OCI-LY3 (cell line): ENCODE measurements around the gene NDUFA8.

Experiments used
- H2AFZ ChIP-seq: fragments of 200-600, 300-600 bp; shearing (Covaris generic); 2 replicates; pipeline ENCODE4 v1.6.0; 2014; ENCODE audit warnings: antibody characterized with exemption, low read depth, low read length
- H3K27ac ChIP-seq: fragments of 200-600, 300-600 bp; sonication (generic); 2 replicates; pipeline ENCODE4 v1.5.1; 2014; ENCODE audit warnings: mild to moderate bottlenecking, low read length, moderate library complexity, mixed read lengths
- H3K27me3 ChIP-seq: fragments of 200-600, 300-600 bp; sonication (generic); 2 replicates; pipeline ENCODE4 v1.6.1; 2014; ENCODE audit warnings: low read depth, low read length, mixed read lengths
- H3K36me3 ChIP-seq: fragments of 200-600, 300-600 bp; sonication (generic); replicated peaks from 2 replicates; pipeline ENCODE3; 2014; ENCODE audit warnings: low read depth, low read length, mixed read lengths
- H3K4me1 ChIP-seq: fragments of 300-600, 200-600 bp; sonication (generic); 2 replicates; pipeline ENCODE4 v1.6.1; 2014; ENCODE audit warnings: low read length, mixed read lengths
- H3K4me2 ChIP-seq: fragments of 200-600, 300-600 bp; sonication (generic); 2 replicates; pipeline ENCODE4 v1.6.1; 2014; ENCODE audit warnings: low read length, mixed read lengths
- H3K4me3 ChIP-seq: fragments of 300-600, 200-600 bp; sonication (generic); 2 replicates; pipeline ENCODE4 v1.5.1; 2014; ENCODE audit warnings: antibody characterized with exemption, mild to moderate bottlenecking, low read length, moderate library complexity
- H3K79me2 ChIP-seq: fragments of 300-600, 200-600 bp; shearing (Covaris generic); 2 replicates; pipeline ENCODE4 v1.6.1; 2014; ENCODE audit warnings: mild to moderate bottlenecking, low read length, mixed read lengths
- H3K9ac ChIP-seq: fragments of 300-600, 200-600 bp; shearing (Covaris generic); 2 replicates; pipeline ENCODE4 v1.6.0; 2014; ENCODE audit warnings: mild to moderate bottlenecking, low read length, moderate library complexity
- H3K9me3 ChIP-seq: fragments of 200-600, 300-600 bp; shearing (Covaris generic); 2 replicates; pipeline ENCODE4 v1.6.1; 2014; ENCODE audit warnings: low read length, mixed read lengths; ENCODE audit not compliant: insufficient read depth
- H4K20me1 ChIP-seq: fragments of 200-600, 300-600 bp; sonication (generic); 2 replicates; pipeline ENCODE4 v1.6.1; 2016; ENCODE audit warnings: low read length, mixed read lengths; ENCODE audit not compliant: insufficient read depth
- CTCF ChIP-seq: fragments of 200-600, 300-600 bp; sonication (generic); IDR thresholded peaks from 2 replicates; pipeline ENCODE4 v1.5.1; 2014; ENCODE audit warnings: antibody characterized with exemption, low read length, low read depth
- EZH2phosphoT487 ChIP-seq: fragments of 200-600 bp; shearing (Covaris generic); IDR thresholded peaks from 2 replicates; pipeline ENCODE4 v1.6.1; 2018; ENCODE audit warnings: antibody characterized with exemption, mixed run types, low read depth

The NDUFA8 gene

DNA sequence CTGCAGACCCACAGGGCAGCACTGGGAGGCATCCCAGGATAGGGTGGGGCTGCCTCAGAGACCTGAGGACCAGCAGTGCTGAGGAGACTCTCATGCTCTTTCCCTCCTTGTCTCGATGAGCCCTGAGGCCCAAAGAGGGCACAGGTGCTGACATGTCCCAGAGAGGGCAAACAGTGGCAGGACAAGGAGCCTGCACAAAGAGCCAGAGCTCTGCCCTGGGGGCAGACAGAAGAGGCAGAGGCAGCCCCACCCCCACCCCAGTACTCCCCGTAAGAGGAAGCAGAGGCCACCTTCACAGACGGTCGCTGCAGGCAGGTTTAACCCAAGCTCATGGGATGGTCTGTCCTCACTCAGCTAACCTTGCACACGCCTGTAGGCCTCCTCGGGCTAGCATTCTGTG, 37.1 kb downstream of the NDUFA8 start:
- no peak overlapping the region; the same call in 1 of the 2 replicates for H2AFZ ChIP-seq
- H3K79me2 ChIP-seq, result no peaks in the 10 kb centered on the region
- H3K4me1 ChIP-seq, result peaks cover 13% of the 10 kb centered on the region
- peak overlapping the region; percentile 32 for H3K4me3 ChIP-seq
- no peaks in the 10 kb centered on the region for H3K36me3 ChIP-seq
- peak overlapping the region; percentile 40 for H3K4me2 ChIP-seq
- H3K27ac ChIP-seq, result no peak overlapping the region
- no peaks in the 10 kb centered on the region for H4K20me1 ChIP-seq
- no peak overlapping the region for H3K9ac ChIP-seq
- TF ChIP-seq EZH2phosphoT487, result no peak
- TF ChIP-seq CTCF, result no peak
- H3K9me3 ChIP-seq, result no peaks in the 10 kb centered on the region
- H3K27me3 ChIP-seq, result 0 out of 2 replicates have a peak, but pooled peaks cover 8% of the 10 kb centered on the region

DNA sequence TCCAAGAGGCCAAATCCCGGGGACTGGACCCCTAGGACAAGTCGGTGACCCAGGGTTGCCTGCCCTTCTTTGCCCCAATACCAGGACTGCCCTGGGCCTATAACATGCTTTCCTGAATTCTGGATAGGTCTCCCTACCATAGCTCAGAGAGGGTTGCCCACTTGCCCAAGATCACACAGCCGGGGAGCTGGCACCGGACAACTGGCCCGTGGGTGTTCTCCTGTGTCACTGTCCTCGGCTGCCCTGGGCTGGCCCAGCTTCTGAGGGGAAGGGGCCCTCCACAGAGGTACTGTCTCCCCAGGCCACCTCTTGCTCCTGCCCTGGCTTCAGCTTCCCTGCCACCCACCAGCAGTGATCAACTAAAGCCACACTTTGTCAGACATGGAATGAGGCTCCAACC, 37.6 kb downstream of the NDUFA8 start:
- Histone ChIP-seq H3K27me3 (0 out of 2 replicates have a peak, but pooled peaks cover 8% of the 10 kb centered on the region), H3K79me2 (no peaks in the 10 kb centered on the region), H3K4me3 (no peak overlapping the region), H3K4me2 (no peak overlapping the region), H3K27ac (no peak overlapping the region), H3K9me3 (no peaks in the 10 kb centered on the region), H3K36me3 (no peaks in the 10 kb centered on the region), H3K9ac (no peak overlapping the region), H2AFZ (no peak overlapping the region), H3K4me1 (peaks cover 9% of the 10 kb centered on the region), H4K20me1 (no peaks in the 10 kb centered on the region)
- TF ChIP-seq CTCF, result no peak

- Histone ChIP-seq H3K36me3 (no peaks in the 10 kb centered on the region), H4K20me1 (no peaks in the 10 kb centered on the region), H3K27ac (no peak overlapping the region), H2AFZ (no peak overlapping the region), H3K4me3 (no peak overlapping the region), H3K4me2 (no peak overlapping the region), H3K9ac (no peak overlapping the region), H3K79me2 (no peaks in the 10 kb centered on the region), H3K9me3 (no peaks in the 10 kb centered on the region), H3K27me3 (0 out of 2 replicates have a peak, but pooled peaks cover 8% of the 10 kb centered on the region), H3K4me1 (peaks cover 9% of the 10 kb centered on the region)
- TF ChIP-seq EZH2phosphoT487 (no peak), CTCF (no peak)
These were observed 38.2 kb downstream of the NDUFA8 start for GRCh38 chr9:122121391-122121790.

- H3K4me3 ChIP-seq, result no peak overlapping the region
- H3K79me2 ChIP-seq, result no peaks in the 10 kb centered on the region
- H4K20me1 ChIP-seq, result no peaks in the 10 kb centered on the region
- no peak overlapping the region for H3K9ac ChIP-seq
- H3K4me1 ChIP-seq, result peaks cover 9% of the 10 kb centered on the region
- TF ChIP-seq CTCF (no peak), EZH2phosphoT487 (no peak)
- H3K27me3 ChIP-seq, result 0 out of 2 replicates have a peak, but pooled peaks cover 5% of the 10 kb centered on the region
- H3K9me3 ChIP-seq, result no peaks in the 10 kb centered on the region
- no peak overlapping the region for H3K4me2 ChIP-seq
- H3K27ac ChIP-seq, result no peak overlapping the region
- H3K36me3 ChIP-seq, result no peaks in the 10 kb centered on the region
- H2AFZ ChIP-seq, result no peak overlapping the region
These were observed 39.1 kb downstream of the NDUFA8 start for GRCh38 chr9:122120316-122121071.
